A549 (cell line): ENCODE measurements around the gene EIF5A2.
A peak's percentile ranks its signal among the peaks of the same experiment; 100 is the strongest.

ENCODE experiments used
- EP300 ChIP-seq, 2 experiments: fragments of >200 bp; sonication (Bioruptor Twin); formaldehyde crosslinking; IDR thresholded peaks; 2 replicates in 1 of 2; 3 replicates in 1 of 2; pipeline ENCODE4 v1.6.1; 2016 to 2017
- KDM5A ChIP-seq: fragments of 200-600 bp; sonication (generic); IDR thresholded peaks from 2 replicates; pipeline ENCODE4 v1.6.1; 2016; ENCODE audit warnings: antibody characterized with exemption, mild to moderate bottlenecking
- MYC ChIP-seq: IDR thresholded peaks from 2 replicates; pipeline ENCODE4 v1.6.1; 2012; ENCODE audit warnings: mild to moderate bottlenecking, inconsistent platforms, low read length, improper control_type of control experiment, borderline replicate concordance
- RAD21 ChIP-seq, 2 experiments: fragments of >200 bp in 1 of 2; sonication (Bioruptor Twin) in 1 of 2; formaldehyde crosslinking in 1 of 2; IDR thresholded peaks in 1 of 2; conservative IDR thresholded peaks in 1 of 2; 2 replicates in 1 of 2; 3 replicates in 1 of 2; pipeline ENCODE4 v1.6.1; 2012 to 2018; ENCODE audit warnings: inconsistent platforms in 1 of 2
- RCOR1 ChIP-seq: fragments of 150-350 bp; IDR thresholded peaks from 2 replicates; pipeline ENCODE4 v1.6.1; 2014; ENCODE audit warnings: antibody characterized with exemption, low read length, low read depth
- SMC3 ChIP-seq: fragments of >200 bp; sonication (Bioruptor Twin); formaldehyde crosslinking; IDR thresholded peaks from 3 replicates; pipeline ENCODE4 v1.6.1; 2018; ENCODE audit warnings: inconsistent platforms
- TF ChIP-seq, protein P1 (sequence below): fragments of 450-650 bp; IDR thresholded peaks from 2 replicates; pipeline ENCODE4 v1.6.1; 2014; ENCODE audit warnings: antibody characterized with exemption
- TF ChIP-seq, protein P2 (sequence below): fragments of 150-350 bp; IDR thresholded peaks from 2 replicates; pipeline ENCODE4 v1.6.1; 2014; ENCODE audit warnings: low read depth, mild to moderate bottlenecking, low read length
- TF ChIP-seq, protein P3 (sequence below): fragments of >200 bp; sonication (Bioruptor Twin); formaldehyde crosslinking; IDR thresholded peaks from 3 replicates; pipeline ENCODE4 v1.5.1; 2016

DNA sequence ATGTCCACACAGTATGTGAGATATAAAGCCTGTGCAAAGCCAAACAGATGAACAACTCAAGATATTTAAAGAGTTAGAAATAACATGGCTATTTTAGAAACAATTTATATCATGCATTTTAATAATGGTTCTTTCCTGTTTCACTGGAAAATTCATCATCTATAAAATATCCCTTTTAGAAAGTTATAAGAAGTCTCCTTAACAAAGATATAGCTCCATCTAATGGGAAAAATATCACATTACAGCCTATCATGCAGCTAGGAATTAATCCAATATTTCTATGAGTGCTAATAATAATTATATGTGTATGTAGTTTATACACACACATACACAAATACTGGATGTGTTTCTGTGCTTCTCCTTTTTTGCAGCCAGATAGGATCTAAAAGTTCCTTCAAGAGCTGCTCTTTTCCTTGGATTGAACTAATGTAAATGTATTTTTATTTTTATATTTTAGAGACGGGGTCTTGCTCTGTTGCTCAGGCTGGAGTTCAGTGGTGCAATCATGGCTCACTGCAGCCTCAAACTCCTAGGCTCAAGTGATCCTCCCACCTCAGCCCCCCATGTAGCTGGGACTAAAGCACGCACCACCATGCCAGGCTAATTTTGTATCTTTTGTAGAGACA lies 60.0 kb downstream of the EIF5A2 start:
- TF ChIP-seq SMC3 (peak; percentile 43; the same call in 2 of the 3 replicates), EP300 (IDR thresholded peaks at IDR 0.05) (no peak), RAD21 (conservative IDR thresholded peaks at IDR 0.05 in 1 of 2, IDR thresholded peaks at IDR 0.05 in 1 of 2) (peak; percentile 46 to 55; a peak in 4 of 5 replicates), KDM5A (no peak), MYC (no peak), RCOR1 (no peak)
- TF ChIP-seq, protein P1, sequence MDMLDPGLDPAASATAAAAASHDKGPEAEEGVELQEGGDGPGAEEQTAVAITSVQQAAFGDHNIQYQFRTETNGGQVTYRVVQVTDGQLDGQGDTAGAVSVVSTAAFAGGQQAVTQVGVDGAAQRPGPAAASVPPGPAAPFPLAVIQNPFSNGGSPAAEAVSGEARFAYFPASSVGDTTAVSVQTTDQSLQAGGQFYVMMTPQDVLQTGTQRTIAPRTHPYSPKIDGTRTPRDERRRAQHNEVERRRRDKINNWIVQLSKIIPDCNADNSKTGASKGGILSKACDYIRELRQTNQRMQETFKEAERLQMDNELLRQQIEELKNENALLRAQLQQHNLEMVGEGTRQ, result no peak
- TF ChIP-seq, protein P2, sequence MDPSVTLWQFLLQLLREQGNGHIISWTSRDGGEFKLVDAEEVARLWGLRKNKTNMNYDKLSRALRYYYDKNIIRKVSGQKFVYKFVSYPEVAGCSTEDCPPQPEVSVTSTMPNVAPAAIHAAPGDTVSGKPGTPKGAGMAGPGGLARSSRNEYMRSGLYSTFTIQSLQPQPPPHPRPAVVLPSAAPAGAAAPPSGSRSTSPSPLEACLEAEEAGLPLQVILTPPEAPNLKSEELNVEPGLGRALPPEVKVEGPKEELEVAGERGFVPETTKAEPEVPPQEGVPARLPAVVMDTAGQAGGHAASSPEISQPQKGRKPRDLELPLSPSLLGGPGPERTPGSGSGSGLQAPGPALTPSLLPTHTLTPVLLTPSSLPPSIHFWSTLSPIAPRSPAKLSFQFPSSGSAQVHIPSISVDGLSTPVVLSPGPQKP, result no peak
- TF ChIP-seq, protein P3, sequence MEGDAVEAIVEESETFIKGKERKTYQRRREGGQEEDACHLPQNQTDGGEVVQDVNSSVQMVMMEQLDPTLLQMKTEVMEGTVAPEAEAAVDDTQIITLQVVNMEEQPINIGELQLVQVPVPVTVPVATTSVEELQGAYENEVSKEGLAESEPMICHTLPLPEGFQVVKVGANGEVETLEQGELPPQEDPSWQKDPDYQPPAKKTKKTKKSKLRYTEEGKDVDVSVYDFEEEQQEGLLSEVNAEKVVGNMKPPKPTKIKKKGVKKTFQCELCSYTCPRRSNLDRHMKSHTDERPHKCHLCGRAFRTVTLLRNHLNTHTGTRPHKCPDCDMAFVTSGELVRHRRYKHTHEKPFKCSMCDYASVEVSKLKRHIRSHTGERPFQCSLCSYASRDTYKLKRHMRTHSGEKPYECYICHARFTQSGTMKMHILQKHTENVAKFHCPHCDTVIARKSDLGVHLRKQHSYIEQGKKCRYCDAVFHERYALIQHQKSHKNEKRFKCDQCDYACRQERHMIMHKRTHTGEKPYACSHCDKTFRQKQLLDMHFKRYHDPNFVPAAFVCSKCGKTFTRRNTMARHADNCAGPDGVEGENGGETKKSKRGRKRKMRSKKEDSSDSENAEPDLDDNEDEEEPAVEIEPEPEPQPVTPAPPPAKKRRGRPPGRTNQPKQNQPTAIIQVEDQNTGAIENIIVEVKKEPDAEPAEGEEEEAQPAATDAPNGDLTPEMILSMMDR, result peak; percentile 42
